Measurements from ENCODE around the gene AKIRIN1.
"Not testable (repeated sequence)": the region's sequence is repeated elsewhere in the genome, so short reads cannot be mapped to it uniquely, and the experiment has no call there.

Gene AKIRIN1

DNA sequence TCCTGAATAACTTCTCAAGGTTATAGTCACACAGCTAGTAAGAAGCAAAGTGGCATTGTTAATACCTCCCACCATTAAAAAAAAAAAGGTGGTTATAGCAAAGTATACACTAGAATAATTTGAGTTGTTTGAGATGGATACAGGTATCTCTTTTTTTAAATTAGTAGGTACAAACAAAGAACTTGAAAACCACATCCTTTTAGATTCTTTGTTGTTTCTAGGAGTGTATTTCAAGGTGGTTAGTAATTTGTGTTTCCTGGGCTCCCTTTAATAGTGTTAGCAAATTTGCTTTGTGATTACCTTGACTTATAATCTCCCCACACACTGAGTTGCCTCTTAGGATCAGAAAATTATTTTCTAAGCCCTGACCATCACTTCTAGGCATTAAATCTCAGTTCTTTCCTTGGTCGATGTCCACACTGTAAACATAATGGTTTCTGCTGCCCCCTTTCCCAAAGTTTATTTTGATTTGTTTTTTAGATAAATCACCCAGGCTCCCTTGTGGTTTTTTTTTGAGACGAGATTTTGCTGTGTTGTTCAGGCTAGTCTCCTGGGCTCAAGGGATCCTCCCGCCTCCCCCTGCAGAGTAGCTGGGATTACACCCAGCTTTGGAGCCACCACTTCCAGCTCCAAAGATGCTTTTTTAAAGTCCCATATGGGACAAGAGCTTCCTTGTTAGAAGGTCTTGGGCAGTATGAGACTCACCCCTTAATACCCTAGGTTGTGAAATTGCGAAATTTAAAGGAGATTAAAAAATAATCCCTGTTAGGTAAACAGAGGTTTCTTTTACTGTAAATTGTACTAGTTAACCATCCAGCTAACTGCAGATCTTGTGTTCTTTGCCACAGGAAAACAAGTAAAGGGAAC, 6.2 kb downstream of the AKIRIN1 start:
- DNase-seq = no peak

DNA sequence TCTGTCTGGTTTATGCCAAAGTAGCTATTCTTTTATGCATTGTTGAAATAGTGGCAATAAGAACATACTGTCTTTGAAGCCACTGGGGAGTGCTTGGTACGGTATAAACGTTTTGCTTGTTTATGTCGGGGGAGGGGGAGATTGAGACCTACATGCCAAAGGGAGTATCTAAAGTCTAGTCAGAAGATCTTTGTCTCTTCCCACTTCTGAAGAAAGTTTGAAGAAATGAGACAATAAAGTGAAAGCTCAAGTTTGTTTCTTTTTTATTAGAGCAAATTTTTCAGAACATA, 6.8 kb downstream of the AKIRIN1 start:
- no peak for DNase-seq

- DNase-seq = no peak
Observed at GRCh38 chr1:39001516-39002421, 10.7 kb downstream of the AKIRIN1 start.

DNA sequence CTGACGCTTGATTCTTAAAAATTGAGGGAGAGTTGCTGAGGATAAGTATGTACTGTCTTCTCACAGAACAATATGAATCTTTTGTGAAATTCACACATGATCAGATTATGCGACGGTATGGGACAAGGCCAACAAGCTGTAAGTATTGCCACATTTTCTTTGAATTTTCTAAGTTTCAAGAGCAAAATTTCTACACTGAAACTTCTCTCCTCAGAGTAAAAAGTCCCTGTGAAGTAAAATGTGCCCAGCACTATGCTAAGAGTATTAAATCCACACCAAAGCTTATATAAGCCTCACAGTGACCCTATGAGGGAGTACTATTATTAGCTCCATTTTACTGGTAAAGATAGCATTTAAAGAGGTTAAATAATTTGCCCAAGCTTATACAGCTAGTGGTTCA, 12.2 kb downstream of the AKIRIN1 start:
- DNase-seq = no peak

DNA sequence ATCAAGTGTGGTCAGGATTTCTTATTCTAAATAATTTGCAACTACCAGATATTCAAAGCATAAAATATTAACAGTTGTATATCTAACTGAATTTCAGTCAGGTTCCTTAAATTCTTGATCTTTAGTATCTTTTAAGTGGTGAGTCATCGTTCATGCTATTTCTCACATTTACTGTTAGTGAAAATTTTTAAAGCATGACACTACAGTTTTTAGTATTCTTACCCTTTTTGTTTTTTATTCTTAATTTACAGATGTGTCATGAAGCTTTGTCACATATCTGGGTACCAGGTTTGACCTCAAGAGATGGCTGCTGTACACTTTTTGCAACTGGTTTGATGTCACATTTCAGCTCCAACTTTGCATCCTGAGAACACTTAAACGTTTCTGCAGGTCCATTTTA, 12.7 kb downstream of the AKIRIN1 start:
- DNase-seq = no peak

DNA sequence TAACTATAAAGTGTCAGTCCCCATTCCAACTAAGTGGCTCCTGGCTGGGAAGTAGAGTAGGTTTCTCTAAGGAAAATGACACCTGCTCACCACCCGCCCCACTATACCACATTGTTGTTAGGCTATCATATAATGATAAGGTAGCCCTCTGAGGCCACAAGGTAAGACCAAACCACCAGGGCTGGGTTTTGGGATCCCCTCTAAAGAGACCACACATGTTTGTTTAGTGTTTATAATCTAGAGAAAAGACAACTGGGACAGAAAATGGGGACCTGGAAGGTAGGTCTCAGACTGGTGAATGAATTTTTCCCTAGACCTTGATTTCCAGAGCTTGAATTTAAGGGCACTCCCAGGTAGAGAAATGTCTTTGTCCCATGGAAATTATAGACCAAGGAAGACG, 15.2 kb downstream of the AKIRIN1 start:
- no peak for DNase-seq

GRCh38 chr1:39006726-39007645, 15.9 kb downstream of the AKIRIN1 start:
- DNase-seq = no peak

DNA sequence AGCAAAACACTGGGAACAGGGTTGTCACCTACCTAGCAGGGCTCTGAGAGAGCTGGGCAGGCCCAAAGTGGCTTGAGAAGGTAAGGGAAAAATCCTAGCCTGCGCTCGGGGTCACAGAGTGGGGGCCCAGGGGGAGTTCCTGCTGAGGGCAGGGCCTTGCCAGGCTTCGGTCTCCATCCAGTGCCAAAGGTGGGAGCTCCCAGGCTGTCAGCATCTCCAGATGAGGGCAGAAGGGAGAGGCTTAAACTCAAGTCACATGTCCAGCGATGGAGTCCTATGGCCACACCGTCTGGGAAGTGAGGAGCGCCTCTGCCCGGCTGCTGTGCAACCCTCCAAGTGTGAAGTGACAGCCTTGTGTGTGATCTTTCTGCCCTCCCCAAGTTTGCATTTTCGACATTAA, 23.9 kb downstream of the AKIRIN1 start:
- not testable (repeated sequence) for DNase-seq

DNA sequence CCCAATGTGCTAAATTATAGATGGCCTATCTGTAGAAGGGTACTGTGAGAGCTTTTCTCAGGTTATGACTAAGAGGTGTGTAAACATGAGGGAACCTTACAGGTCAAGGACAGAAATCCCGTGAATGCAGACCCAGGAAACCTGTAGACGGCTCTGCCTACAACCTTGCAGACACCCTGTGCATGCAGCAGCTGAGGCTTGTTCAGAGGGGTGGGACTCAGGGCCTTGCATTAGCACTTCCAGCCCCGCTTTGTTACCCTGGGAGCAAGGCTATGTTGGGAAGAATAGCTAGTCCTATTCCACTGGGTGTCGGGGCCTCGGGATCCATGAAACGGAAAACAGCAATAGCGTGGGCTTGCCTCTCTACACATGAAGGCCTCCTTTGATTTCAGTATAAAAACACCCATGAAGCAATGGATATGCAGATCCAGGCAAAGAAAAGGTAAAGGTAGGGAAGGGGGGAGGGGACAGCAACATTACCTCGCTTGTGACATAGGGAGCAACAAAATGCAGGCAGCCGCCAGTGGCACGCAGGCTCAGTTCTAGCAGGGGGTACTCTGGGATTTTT, 25.6 kb downstream of the AKIRIN1 start:
- no peak for DNase-seq

DNA sequence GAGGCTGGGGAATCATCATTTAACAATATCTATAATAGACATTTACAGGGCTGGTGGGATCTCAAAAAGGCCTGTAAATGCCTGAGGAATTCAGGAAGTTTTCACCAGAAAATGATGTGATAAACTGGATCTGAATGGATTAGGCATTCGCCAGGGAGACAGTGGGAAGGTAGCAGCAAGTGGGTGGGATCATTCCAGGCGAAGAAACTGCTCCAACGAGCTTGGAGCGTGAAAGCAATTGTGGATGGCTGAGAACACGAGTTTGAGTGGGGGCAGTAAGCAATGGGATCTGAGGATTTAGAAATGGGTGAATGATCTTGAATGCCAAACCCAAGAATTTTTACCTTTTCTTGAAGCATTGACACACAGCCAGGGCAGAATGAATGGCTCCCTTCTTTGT, 26.2 kb downstream of the AKIRIN1 start:
- no peak for DNase-seq

- not testable (repeated sequence) for DNase-seq
Observed at GRCh38 chr1:39020494-39020893, 29.4 kb downstream of the AKIRIN1 start.

DNA sequence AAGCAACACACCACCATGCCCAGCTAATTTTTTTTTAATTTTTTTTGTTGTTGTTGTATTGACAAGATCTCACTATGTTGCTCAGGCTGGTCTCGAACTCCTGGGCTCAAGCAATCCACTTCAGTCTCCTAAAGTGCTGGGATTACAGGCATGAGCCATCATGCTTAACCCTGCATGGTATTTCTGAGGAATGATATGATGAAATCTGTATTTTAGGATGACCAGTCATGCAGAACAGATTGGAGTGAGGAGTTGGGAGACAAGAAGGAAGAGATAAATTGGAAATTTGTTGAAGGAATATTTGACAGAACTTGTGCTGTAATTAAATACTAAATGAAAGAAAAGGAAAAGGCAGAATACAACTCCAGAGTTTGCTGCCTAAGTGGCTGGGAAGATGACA, 30.4 kb downstream of the AKIRIN1 start:
- DNase-seq = no peak

DNA sequence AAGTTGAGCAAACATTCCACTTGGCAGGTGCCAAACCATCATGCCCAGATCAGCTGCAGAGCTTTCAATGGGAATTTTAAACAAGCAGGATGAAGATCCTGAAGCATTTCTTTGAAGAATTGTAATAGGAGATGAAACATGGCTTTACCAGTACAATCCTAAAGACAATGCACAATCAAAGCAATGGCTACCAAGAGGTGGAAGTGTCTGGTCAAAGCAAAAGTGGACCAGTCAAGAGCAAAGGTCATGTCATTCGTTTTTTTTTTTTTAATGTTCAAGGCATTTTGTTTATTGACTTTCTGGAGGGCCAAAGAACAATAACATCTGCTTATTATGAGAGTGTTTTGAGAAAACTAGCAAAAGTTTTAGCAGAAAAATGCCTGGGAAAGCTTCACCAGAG, 32.1 kb downstream of the AKIRIN1 start:
- no peak for DNase-seq

GRCh38 chr1:39026051-39026865, 35.2 kb downstream of the AKIRIN1 start, which contains the start of gene NDUFS5:
NDUFS5 (plus strand) TSS chr1:39026350; CDS start chr1:39028725, 2,375 bp downstream.
- DNase-seq = peak; percentile 78

DNA sequence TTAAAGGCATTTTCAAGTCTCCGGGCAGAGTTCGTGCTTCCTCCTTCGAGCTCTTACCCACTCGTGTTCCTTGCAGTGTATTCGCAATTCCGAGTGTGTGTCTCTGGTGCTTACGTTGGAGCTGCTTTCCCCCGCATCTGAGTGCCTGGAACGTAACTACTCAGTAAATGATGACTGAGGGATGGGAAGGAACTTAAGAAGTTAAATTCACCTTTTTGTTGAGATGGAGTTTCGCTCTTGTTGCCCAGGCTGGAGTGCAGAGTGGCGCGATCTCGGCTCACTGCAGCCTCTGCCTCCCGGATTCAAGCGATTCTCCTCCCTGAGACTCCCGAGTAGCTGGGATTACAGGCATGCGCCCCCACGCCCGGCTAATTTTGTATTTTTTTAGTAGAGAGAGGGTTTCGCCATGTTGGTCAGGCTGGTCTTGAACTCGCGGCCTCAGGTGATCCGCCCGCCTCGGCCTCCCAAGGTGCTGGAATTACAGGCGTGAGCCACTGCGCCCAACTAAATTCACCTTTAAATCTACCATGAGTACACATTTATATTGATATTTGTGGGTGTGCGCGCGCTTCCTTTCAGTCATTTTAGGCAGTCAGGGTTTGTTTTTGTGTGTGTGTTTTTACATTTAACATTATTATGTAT, 35.9 kb downstream of the AKIRIN1 start:
- DNase-seq = no peak

- no peak for DNase-seq
Observed at GRCh38 chr1:39034114-39034654, 43.1 kb downstream of the AKIRIN1 start.

- DNase-seq = no peak
Observed at GRCh38 chr1:39036678-39037077, 45.6 kb downstream of the AKIRIN1 start.

DNA sequence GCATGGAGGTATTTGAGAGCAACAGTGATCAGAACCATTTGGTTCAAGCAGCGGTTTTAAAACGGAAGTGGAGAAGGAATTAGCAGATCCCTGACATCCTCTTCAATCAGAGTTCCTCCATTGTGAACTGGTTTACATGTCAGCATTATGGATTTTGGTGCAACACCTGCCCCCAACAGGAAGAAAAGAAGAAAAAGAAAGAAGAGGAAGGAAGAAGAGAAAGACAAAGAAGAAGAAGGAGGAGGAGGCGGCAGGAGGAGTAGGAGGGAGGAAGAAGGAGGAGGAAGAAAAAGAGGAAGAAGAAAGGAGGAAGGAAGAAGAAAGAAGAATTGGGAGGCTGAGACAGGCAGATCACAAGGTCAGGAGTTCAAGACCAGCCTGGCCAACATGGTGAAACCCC, 52.4 kb downstream of the AKIRIN1 start:
- DNase-seq = no peak

DNA sequence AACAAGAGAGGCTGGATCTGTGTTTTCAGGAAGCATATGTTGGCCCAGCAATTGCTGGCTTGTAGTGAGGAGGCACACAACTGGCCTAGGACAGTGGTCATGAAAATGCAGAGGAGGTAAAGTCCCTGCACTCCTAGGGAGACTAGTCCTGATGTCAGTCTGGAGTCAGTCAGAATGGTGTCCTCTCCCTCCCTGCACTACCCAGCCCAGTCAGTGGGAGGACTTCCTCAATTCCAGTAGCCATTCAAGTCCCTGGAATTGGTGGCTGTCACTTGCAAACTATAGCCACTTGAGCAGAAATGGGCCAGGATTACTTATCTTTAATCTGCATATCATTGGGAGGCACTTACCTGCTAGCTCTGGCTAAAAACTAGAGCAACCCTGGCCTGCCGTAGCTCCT, 53.7 kb downstream of the AKIRIN1 start:
- no peak for DNase-seq

DNA sequence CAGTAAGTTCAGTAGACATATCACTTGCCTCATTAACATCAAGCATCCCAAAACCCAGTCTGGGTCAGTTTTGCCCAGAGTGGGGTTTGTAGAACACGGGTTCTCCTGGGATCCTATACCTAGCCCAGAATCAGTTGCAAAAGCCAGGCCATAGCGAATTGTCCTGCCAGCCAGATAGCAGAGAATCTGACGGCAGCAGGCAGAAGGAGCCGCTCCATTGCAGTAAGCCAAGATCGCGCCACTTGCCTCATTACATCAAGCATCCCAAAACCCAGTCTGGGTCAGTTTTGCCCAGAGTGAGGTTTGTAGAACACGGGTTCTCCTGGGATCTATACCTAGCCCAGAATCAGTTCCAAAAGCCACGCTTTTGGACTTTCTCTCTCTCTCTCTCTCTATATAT, 54.2 kb downstream of the AKIRIN1 start:
- no peak for DNase-seq

Measured in NCI-H1436 (cell line).